GM19099 (cell line): ENCODE measurements around the gene PAQR6.

Experiments used
- POLR2A ChIP-seq: IDR thresholded peaks from 3 replicates; pipeline ENCODE4 v1.6.1; 2011; ENCODE audit warnings: low read depth; ENCODE audit not compliant: insufficient read length; ENCODE audit errors: extremely low read depth

The PAQR6 gene

GRCh38 chr1:156281281-156281680 is 33.4 kb upstream of the PAQR6 start:
- no peak for TF ChIP-seq POLR2A

GRCh38 chr1:156279837-156280236 is 32.0 kb upstream of the PAQR6 start:
- TF ChIP-seq POLR2A, result no peak

- no peak for TF ChIP-seq POLR2A
Measured at GRCh38 chr1:156276966-156277381, 29.1 kb upstream of the PAQR6 start.

GRCh38 chr1:156276532-156276931 is 28.7 kb upstream of the PAQR6 start:
- TF ChIP-seq POLR2A, result no peak

GRCh38 chr1:156270314-156270713 is 22.5 kb upstream of the PAQR6 start:
- TF ChIP-seq POLR2A, result no peak

GRCh38 chr1:156268336-156268735 is 20.5 kb upstream of the PAQR6 start:
- TF ChIP-seq POLR2A, result no peak

GRCh38 chr1:156266051-156266450 is 18.2 kb upstream of the PAQR6 start:
- TF ChIP-seq POLR2A, result no peak

- no peak for TF ChIP-seq POLR2A
Measured at GRCh38 chr1:156263288-156263655, 15.4 kb upstream of the PAQR6 start.

- no peak for TF ChIP-seq POLR2A
Measured at GRCh38 chr1:156262461-156263287, 14.8 kb upstream of the PAQR6 start.

GRCh38 chr1:156260896-156261295 is 13.0 kb upstream of the PAQR6 start:
- no peak for TF ChIP-seq POLR2A

- no peak for TF ChIP-seq POLR2A
Measured at GRCh38 chr1:156259805-156260204, 11.9 kb upstream of the PAQR6 start.

- TF ChIP-seq POLR2A, result no peak
Measured at GRCh38 chr1:156258859-156259258, 11.0 kb upstream of the PAQR6 start.

- no peak for TF ChIP-seq POLR2A
Measured at GRCh38 chr1:156257711-156258110, 9.9 kb upstream of the PAQR6 start.

GRCh38 chr1:156253634-156254033 is 5.8 kb upstream of the PAQR6 start:
- no peak for TF ChIP-seq POLR2A

- TF ChIP-seq POLR2A, result no peak
Measured at GRCh38 chr1:156251527-156251926, 3.7 kb upstream of the PAQR6 start.

GRCh38 chr1:156249593-156249992 is 1.7 kb upstream of the PAQR6 start:
- no peak for TF ChIP-seq POLR2A

- TF ChIP-seq POLR2A, result no peak
Measured at GRCh38 chr1:156248323-156248683, 447 bp upstream of the PAQR6 start.
